Liver (tissue), 9 donors: ENCODE measurements around the gene RAB11FIP5. TPM values are rescaled to one million over a fixed set of nuclear protein-coding genes. Genes with fewer than 3 reads are reported as not detected.

Experiments
- DNase-seq: peaks from one replicate; pipeline ENCODE4 v3.0.0-alpha.2; 2017; ENCODE audit warnings: low spot score
- H3K27ac ChIP-seq, 2 donors: one replicate each; pipeline ENCODE4 v1.7.0; 2013; ENCODE audit warnings: inconsistent platforms in 2 of 2, low read length in 2 of 2, control low read depth in 1 of 2, low read depth in 1 of 2, mild to moderate bottlenecking in 1 of 2
- H3K27me3 ChIP-seq, 4 donors: one replicate each; pipeline versions ENCODE4 v1.6.1 to v1.7.0; 2013; ENCODE audit warnings: low read length in 3 of 4, inconsistent platforms in 1 of 4, mild to moderate bottlenecking in 1 of 4, moderate library complexity in 1 of 4; ENCODE audit not compliant: control insufficient read depth in 4 of 4, insufficient read depth in 4 of 4
- H3K36me3 ChIP-seq, 4 donors: one replicate each; pipeline versions ENCODE4 v1.6.1 to v1.7.0; 2013; ENCODE audit warnings: low read length in 3 of 4, mild to moderate bottlenecking in 3 of 4, low read depth in 1 of 4, moderate library complexity in 1 of 4; ENCODE audit not compliant: control insufficient read depth in 4 of 4, insufficient read depth in 3 of 4
- H3K4me1 ChIP-seq, 4 donors: one replicate each; pipeline versions ENCODE4 v1.6.1 to v1.7.0; 2013; ENCODE audit warnings: low read length in 3 of 4, mild to moderate bottlenecking in 3 of 4, moderate library complexity in 1 of 4; ENCODE audit not compliant: control insufficient read depth in 4 of 4, insufficient read depth in 4 of 4
- H3K4me3 ChIP-seq, 3 donors: one replicate each; pipeline versions ENCODE4 v1.6.1 to v1.7.0; 2013; ENCODE audit warnings: low read length in 3 of 3, control low read depth in 1 of 3, low read depth in 1 of 3, mild to moderate bottlenecking in 1 of 3
- H3K9ac ChIP-seq, 2 donors: one replicate each; pipeline ENCODE4 v1.7.0; 2013; ENCODE audit warnings: low read length in 2 of 2, mild to moderate bottlenecking in 2 of 2, moderate library complexity in 2 of 2, control low read depth in 1 of 2, low read depth in 1 of 2
- H3K9me3 ChIP-seq, 4 donors: one replicate each; pipeline versions ENCODE4 v1.6.1 to v1.7.0; 2013; ENCODE audit warnings: low read length in 3 of 4; ENCODE audit not compliant: control insufficient read depth in 4 of 4
- EGR1 ChIP-seq, 2 donors: IDR thresholded peaks; 2 replicates each; pipeline ENCODE4 v1.6.1; 2016 to 2018; ENCODE audit warnings: antibody characterized with exemption in 2 of 2, low read depth in 2 of 2
- FOXA1 ChIP-seq: IDR thresholded peaks from 2 replicates; pipeline ENCODE4 v1.6.1; 2016; ENCODE audit warnings: antibody characterized with exemption
- GABPA ChIP-seq, 2 donors: IDR thresholded peaks in 1 of 2; conservative IDR thresholded peaks in 1 of 2; 2 replicates each; pipeline ENCODE4 v1.6.1; 2016; ENCODE audit warnings: antibody characterized with exemption in 2 of 2, mild to moderate bottlenecking in 1 of 2, moderate library complexity in 1 of 2
- HNF4G ChIP-seq: IDR thresholded peaks from 2 replicates; pipeline ENCODE4 v1.6.1; 2016; ENCODE audit warnings: antibody characterized with exemption
- JUND ChIP-seq, 2 donors: IDR thresholded peaks; 2 replicates each; pipeline ENCODE4 v1.6.1; 2016; ENCODE audit warnings: antibody characterized with exemption in 2 of 2
- RAD21 ChIP-seq, 2 donors: IDR thresholded peaks; 2 replicates each; pipeline ENCODE4 v1.6.1; 2016; ENCODE audit warnings: antibody characterized with exemption in 2 of 2, mild to moderate bottlenecking in 2 of 2
- RXRA ChIP-seq, 2 donors: IDR thresholded peaks; 2 replicates each; pipeline ENCODE4 v1.6.1; 2017 to 2018; ENCODE audit warnings: antibody characterized with exemption in 2 of 2, mild to moderate bottlenecking in 1 of 2
- SP1 ChIP-seq: IDR thresholded peaks from 2 replicates; pipeline ENCODE4 v1.6.1; 2018; ENCODE audit warnings: antibody characterized with exemption, mild to moderate bottlenecking
- YY1 ChIP-seq: IDR thresholded peaks from 2 replicates; pipeline ENCODE4 v1.6.1; 2016; ENCODE audit warnings: antibody characterized with exemption, mild to moderate bottlenecking
- WGBS: extraction: QIAGEN DNeasy Blood & Tissue Kit; methylation state at CpG from one replicate; pipeline ENCODE4 v1.1.7; 2013; 5-methylcytosine and 5-hydroxymethylcytosine counted together
- polyA plus RNA-seq, 2 donors: library from polyadenylated mRNA; stranded (reverse) in 1 of 2; unstranded in 1 of 2; fragments of 200-250 nt in 1 of 2; fragments of >200 nt in 1 of 2; fragmentation: Nextera tagmentation in 1 of 2; extraction: Ambion mirVana in 1 of 2; gene quantifications; one replicate each; pipeline versions ENCODE4 v1.2.1 to v1.2.3, GENCODE V29; 2013 to 2015
- total RNA-seq, 2 donors: library from RNA; depleted of rRNA; stranded (reverse); fragments of >200 nt; gene quantifications; one replicate each; pipeline ENCODE4 v1.2.3, GENCODE V29; 2014
- TF ChIP-seq, protein P1 (sequence below): IDR thresholded peaks from 2 replicates; pipeline ENCODE4 v1.6.1; 2016; ENCODE audit warnings: antibody characterized with exemption
- TF ChIP-seq, protein P2 (sequence below): IDR thresholded peaks from 2 replicates; pipeline ENCODE4 v1.6.1; 2016; ENCODE audit warnings: antibody characterized with exemption
- donor health status: healthy.
- donor health status: healthy.
- donor health status: healthy.
- donor health status: healthy.
- donor health status: healthy.

RAB11FIP5 gene
- total and polyA plus RNA-seq, 4 donors: 2.8 to 8.1 (median 5.4) TPM

DNA sequence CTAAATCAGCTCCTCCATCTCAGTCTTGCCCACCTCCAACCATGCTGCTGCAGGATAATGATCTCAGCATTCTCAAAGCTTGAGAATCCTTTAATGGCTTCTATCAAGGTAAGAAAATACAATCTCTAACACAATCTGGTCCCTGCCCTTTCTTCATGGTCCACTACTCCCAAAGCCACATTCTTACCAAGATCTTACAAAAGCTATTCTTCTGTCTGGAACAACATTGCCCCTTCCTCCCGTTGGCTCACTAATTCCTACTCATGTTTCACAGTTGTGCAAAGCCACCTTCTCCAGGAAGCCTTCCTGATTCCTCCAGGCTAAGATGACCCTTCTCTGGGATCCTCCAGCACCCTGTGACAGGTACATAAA, 35.3 kb downstream of the RAB11FIP5 start (continued):
- TF ChIP-seq, protein P1, sequence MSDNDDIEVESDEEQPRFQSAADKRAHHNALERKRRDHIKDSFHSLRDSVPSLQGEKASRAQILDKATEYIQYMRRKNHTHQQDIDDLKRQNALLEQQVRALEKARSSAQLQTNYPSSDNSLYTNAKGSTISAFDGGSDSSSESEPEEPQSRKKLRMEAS: no peak
- TF ChIP-seq, protein P2, sequence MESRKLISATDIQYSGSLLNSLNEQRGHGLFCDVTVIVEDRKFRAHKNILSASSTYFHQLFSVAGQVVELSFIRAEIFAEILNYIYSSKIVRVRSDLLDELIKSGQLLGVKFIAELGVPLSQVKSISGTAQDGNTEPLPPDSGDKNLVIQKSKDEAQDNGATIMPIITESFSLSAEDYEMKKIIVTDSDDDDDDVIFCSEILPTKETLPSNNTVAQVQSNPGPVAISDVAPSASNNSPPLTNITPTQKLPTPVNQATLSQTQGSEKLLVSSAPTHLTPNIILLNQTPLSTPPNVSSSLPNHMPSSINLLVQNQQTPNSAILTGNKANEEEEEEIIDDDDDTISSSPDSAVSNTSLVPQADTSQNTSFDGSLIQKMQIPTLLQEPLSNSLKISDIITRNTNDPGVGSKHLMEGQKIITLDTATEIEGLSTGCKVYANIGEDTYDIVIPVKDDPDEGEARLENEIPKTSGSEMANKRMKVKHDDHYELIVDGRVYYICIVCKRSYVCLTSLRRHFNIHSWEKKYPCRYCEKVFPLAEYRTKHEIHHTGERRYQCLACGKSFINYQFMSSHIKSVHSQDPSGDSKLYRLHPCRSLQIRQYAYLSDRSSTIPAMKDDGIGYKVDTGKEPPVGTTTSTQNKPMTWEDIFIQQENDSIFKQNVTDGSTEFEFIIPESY: no peak
- TF ChIP-seq RXRA (IDR thresholded peaks at IDR 0.05): no peak

GRCh38 chr2:73076701-73077423, 35.9 kb downstream of the RAB11FIP5 start:
- Histone ChIP-seq H3K36me3 (peaks cover 0 to 1% (median 0%) of the 10 kb centered on the region in 4 donors), H3K4me3 (no peak overlapping the region)

DNA sequence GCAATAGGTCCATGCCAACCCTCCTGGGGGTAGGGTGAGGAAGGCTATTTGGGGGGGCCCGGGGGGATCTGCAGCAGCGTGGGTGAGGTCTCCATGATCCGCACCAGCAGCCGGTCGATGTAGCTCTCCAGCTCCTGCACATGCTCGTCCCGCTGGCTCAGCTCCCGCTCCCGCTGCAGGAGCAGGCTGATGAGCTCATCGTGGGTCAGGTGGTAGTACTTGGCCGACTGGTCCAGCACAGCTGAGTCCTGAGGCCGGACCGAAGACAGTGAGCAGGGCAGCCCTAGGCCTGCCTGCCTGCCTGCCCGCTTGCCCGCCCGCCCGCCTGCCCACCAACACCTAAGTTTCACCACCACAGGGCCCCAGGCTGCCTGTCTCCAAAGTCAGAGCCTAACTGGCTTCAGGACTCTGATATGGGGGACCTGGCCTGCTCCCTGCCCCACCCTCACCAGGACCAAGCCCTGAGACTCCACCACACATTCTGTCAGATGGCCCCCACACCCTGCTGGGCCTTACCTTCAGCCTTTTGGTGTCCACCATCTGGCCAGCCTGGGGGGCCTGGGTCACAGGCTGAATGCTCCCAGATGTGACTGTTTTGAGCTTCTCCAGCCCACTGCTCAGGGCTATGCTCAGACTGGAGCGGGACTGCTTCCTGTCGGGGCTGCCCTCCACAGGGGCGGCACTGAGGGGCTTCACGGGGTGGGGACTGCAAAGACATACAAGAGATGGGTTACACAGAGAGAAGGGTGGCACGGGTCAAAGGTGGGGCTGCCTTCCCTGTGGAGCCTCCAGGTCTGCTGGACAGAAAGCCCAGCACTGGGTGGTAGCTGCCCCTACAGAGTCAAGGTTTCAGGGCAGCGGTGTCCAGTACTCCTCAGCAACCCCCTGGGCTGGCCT, 37.0 kb downstream of the RAB11FIP5 start:
- no peak for DNase-seq
- Histone ChIP-seq H3K9ac (no peak overlapping the region), H3K27me3 (no peaks in the 10 kb centered on the region), H3K36me3 (peaks cover 0 to 1% (median 0%) of the 10 kb centered on the region in 4 donors), H3K9me3 (no peaks in the 10 kb centered on the region), H3K4me3 (no peak overlapping the region), H3K4me1 (peaks cover 1 to 13% (median 8%) of the 10 kb centered on the region in 4 donors), H3K27ac (no peak overlapping the region)
- 93% methylated on average over 23 of the region's 23 CpGs for WGBS
- no peak for TF ChIP-seq RAD21 (IDR thresholded peaks at IDR 0.05)
- TF ChIP-seq GABPA (IDR thresholded peaks at IDR 0.05 in 1 of 2, conservative IDR thresholded peaks at IDR 0.05 in 1 of 2): no peak
- no peak for TF ChIP-seq SP1
- TF ChIP-seq FOXA1: no peak
- no peak for TF ChIP-seq JUND (IDR thresholded peaks at IDR 0.05)
- no peak for TF ChIP-seq YY1
- no peak for TF ChIP-seq HNF4G
- no peak for TF ChIP-seq EGR1 (IDR thresholded peaks at IDR 0.05; ENCODE audit: low read depth in 2 of 2)

More at GRCh38 chr2:73076701-73077423, 35.9 kb downstream of the RAB11FIP5 start:
- TF ChIP-seq FOXA1: no peak
- TF ChIP-seq HNF4G: no peak
- Histone ChIP-seq H3K27me3 (no peaks in the 10 kb centered on the region), H3K9ac (no peak overlapping the region), H3K4me1 (peaks cover 1 to 11% (median 7%) of the 10 kb centered on the region in 4 donors), H3K9me3 (no peaks in the 10 kb centered on the region), H3K27ac (no peak overlapping the region)
- DNase-seq: no peak
- 95% methylated on average over 8 of the region's 8 CpGs for WGBS
